Lower leg skin (tissue), 4 donors: ENCODE data around the gene BORCS5. TPM values are rescaled to one million over a fixed set of nuclear protein-coding genes. Genes with fewer than 3 reads are reported as not detected.

Experiments used
- DNase-seq, 2 donors: peaks; one replicate each; pipeline ENCODE4 v3.0.0-alpha.2; 2019; ENCODE audit warnings: low spot score in 2 of 2
- H3K4me3 ChIP-seq: fragments of 200-600 bp; sonication (generic); 2 replicates; pipeline ENCODE4 v1.5.1; 2017; ENCODE audit warnings: mild to moderate bottlenecking, low read depth; ENCODE audit not compliant: poor library complexity, severe bottlenecking
- CTCF ChIP-seq, 3 donors: fragments of 450-650 bp; IDR thresholded peaks; one replicate each; pipeline ENCODE4 v1.5.1; 2016; ENCODE audit warnings: antibody characterized with exemption in 3 of 3, mild to moderate bottlenecking in 3 of 3, moderate library complexity in 2 of 3
- POLR2A ChIP-seq, 2 donors: fragments of 450-650 bp; IDR thresholded peaks; one replicate each; pipeline ENCODE4 v1.6.1; 2016 to 2017; ENCODE audit warnings: antibody characterized with exemption in 2 of 2, mild to moderate bottlenecking in 1 of 2, moderate library complexity in 1 of 2
- WGBS, 2 donors: methylation state at CpG; one replicate each; pipeline ENCODE4 v1.1.5; 2018; 5-methylcytosine and 5-hydroxymethylcytosine counted together
- intact Hi-C: fragments of 100-400 bp; cut with DNase I; formaldehyde crosslinking; loops from one replicate; pipeline ENCODE4 v1.15.0; 2023; ENCODE audit warnings: low total_unique reads
- total RNA-seq, 4 donors: library from RNA; depleted of rRNA; stranded (reverse); fragments of >200 nt; gene quantifications; one replicate each; pipeline ENCODE4 v1.1.0, GENCODE V29; 2016

BORCS5 gene
- total RNA-seq, 4 donors from 2014 or later = 5.3 to 13.4 (median 10.1) TPM

DNA sequence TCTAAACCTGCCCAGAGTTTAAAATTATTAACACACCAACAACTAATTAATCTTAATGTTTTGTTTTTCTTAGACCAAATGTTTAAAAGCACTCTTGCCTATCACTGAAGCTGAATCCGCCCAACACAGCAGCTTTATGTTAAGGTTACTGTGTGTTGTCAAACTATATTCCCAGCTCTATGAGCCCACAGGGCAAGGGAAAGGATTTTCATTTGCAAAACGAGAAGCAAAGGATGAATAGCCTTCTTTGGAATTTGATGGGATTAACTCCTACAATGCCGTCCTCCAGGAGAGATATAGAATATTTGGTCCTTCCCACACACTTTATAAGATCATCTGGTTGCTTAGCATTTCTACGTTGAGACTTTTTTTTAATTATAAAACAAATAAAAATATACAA is 162.0 kb downstream of the BORCS5 start:
- WGBS, 2 donors = 72 to 75% methylated on average over 4 of the region's 4 CpGs
- intact Hi-C loops = no loop called here
- no peak for TF ChIP-seq POLR2A (IDR thresholded peaks at IDR 0.05)
- TF ChIP-seq CTCF (IDR thresholded peaks at IDR 0.05) = no peak
- H3K4me3 ChIP-seq = no peak overlapping the region
- no peak for DNase-seq

Other genes with a start within 250 kb of the BORCS5 start
- gene LRP6, start 90.0 kb upstream of the BORCS5 start, total RNA-seq = 10 to 100 TPM; 19.6 to 37.3 (median 26.1) TPM
- gene MANSC1, start 6.8 kb upstream of the BORCS5 start, total RNA-seq = 10 to 100 TPM in 3 of 4 donors, 1 to 10 TPM in 1; 9.0 to 39.2 (median 17.2) TPM
- 10 to 100 TPM; 15.3 to 29.0 (median 25.0) TPM for gene DUSP16, start 205.8 kb downstream of the BORCS5 start, total RNA-seq